IMR-90 (cell line): Measurements from ENCODE around the gene GINS1. TPM values are rescaled to one million over a fixed set of nuclear protein-coding genes. Genes with fewer than 3 reads are reported as not detected.

Experiments used
- ATAC-seq: fragments of 200-7000 bp; cut with Tn5 transposase; 2 replicates; pipeline ENCODE4 v1.9.1; 2020; ENCODE audit warnings: low read depth, mild to moderate bottlenecking, moderate library complexity
- BruUV-seq: library from RNA; stranded (reverse); fragments of 400-500 nt; replicated peaks from 2 replicates; lab custom pipeline; 2021; lab: Mats Ljungman, UMichigan
- CTCF ChIA-PET: fragments of 300-600 bp; formaldehyde crosslinking; extraction: SDS; loops from one replicate; lab custom pipeline; 2021; ENCODE audit warnings: antibody characterized with exemption; lab: Yijun Ruan, JAX
- POLR2A ChIA-PET: fragments of 300-600 bp; sonication (Branson Sonifier 250); formaldehyde crosslinking; loops from one replicate; lab custom pipeline; 2022; ENCODE audit warnings: antibody characterized with exemption; ENCODE audit not compliant: unreplicated experiment; lab: Charles Lee
- DNase-seq: peaks from one replicate; pipeline ENCODE4 v3.0.0; 2013
- H2AFZ ChIP-seq: replicated peaks from 2 replicates; pipeline ENCODE3; 2013; ENCODE audit warnings: low read length, mild to moderate bottlenecking; ENCODE audit not compliant: poor library complexity
- H2AK5ac ChIP-seq: 2 replicates; pipeline ENCODE4 v1.6.1; 2013; ENCODE audit warnings: low read depth, low read length, inconsistent platforms
- H2AK9ac ChIP-seq: replicated peaks from 2 replicates; pipeline ENCODE3; 2013; ENCODE audit warnings: mild to moderate bottlenecking, low read depth, low read length, moderate library complexity; ENCODE audit not compliant: poor library complexity
- H2BK120ac ChIP-seq: 2 replicates; pipeline ENCODE4 v1.6.1; 2013; ENCODE audit warnings: low read depth, low read length, inconsistent platforms
- H2BK15ac ChIP-seq: 3 replicates; pipeline ENCODE4 v1.6.1; 2013; ENCODE audit warnings: low read depth, low read length, inconsistent platforms
- H2BK20ac ChIP-seq: 2 replicates; pipeline ENCODE4 v1.6.1; 2013; ENCODE audit warnings: low read depth, mild to moderate bottlenecking, inconsistent platforms, low read length, moderate library complexity
- H2BK5ac ChIP-seq: 2 replicates; pipeline ENCODE4 v1.6.1; 2013; ENCODE audit warnings: mild to moderate bottlenecking, low read depth, low read length, inconsistent platforms; ENCODE audit not compliant: poor library complexity, severe bottlenecking
- H3K14ac ChIP-seq: replicated peaks from 2 replicates; pipeline ENCODE4 v1.6.1; 2013; ENCODE audit warnings: low read depth, low read length, inconsistent platforms
- H3K18ac ChIP-seq: 2 replicates; pipeline ENCODE4 v1.6.1; 2013; ENCODE audit warnings: low read depth, low read length, control low read depth
- H3K23ac ChIP-seq: 2 replicates; pipeline ENCODE4 v1.6.1; 2013; ENCODE audit warnings: low read depth, low read length, inconsistent platforms
- H3K27ac ChIP-seq: 2 replicates; pipeline ENCODE4 v1.5.1; 2013; ENCODE audit warnings: mild to moderate bottlenecking, control low read depth, low read length; ENCODE audit not compliant: insufficient read depth
- H3K27me3 ChIP-seq: 2 replicates; pipeline ENCODE4 v1.6.1; 2013; ENCODE audit warnings: low read length; ENCODE audit not compliant: control insufficient read depth, insufficient read depth
- H3K36me3 ChIP-seq: 2 replicates; pipeline ENCODE4 v1.6.1; 2013; ENCODE audit warnings: low read length, mixed read lengths; ENCODE audit not compliant: control insufficient read depth, insufficient read depth
- H3K4ac ChIP-seq: 2 replicates; pipeline ENCODE4 v1.6.1; 2013; ENCODE audit warnings: low read depth, low read length, inconsistent platforms
- H3K4me1 ChIP-seq: 2 replicates; pipeline ENCODE4 v1.6.1; 2013; ENCODE audit warnings: low read length, mixed read lengths; ENCODE audit not compliant: control insufficient read depth, insufficient read depth
- H3K4me2 ChIP-seq: 2 replicates; pipeline ENCODE4 v1.6.1; 2013; ENCODE audit warnings: low read depth, mild to moderate bottlenecking, control low read depth, low read length, moderate library complexity
- H3K4me3 ChIP-seq: 2 replicates; pipeline ENCODE4 v1.5.1; 2013; ENCODE audit warnings: low read depth, mild to moderate bottlenecking, control low read depth, low read length, moderate library complexity; ENCODE audit not compliant: insufficient read depth
- H3K56ac ChIP-seq: 2 replicates; pipeline ENCODE4 v1.6.1; 2013; ENCODE audit warnings: low read length, inconsistent platforms; ENCODE audit not compliant: insufficient read depth; ENCODE audit errors: extremely low read depth
- H3K79me1 ChIP-seq, 2 experiments: 2 replicates each; pipeline ENCODE4 v1.6.1; 2013; ENCODE audit warnings: low read length in 2 of 2, inconsistent platforms in 1 of 2, low read depth in 1 of 2
- H3K9ac ChIP-seq: 2 replicates; pipeline ENCODE4 v1.6.1; 2013; ENCODE audit warnings: low read depth, low read length, control low read depth
- H3K9me1 ChIP-seq: 2 replicates; pipeline ENCODE4 v1.6.1; 2013; ENCODE audit warnings: low read length, inconsistent platforms; ENCODE audit not compliant: insufficient read depth
- H3K9me3 ChIP-seq: 2 replicates; pipeline ENCODE4 v1.6.1; 2013; ENCODE audit warnings: low read length; ENCODE audit not compliant: control insufficient read depth, insufficient read depth
- H4K20me1 ChIP-seq: 2 replicates; pipeline ENCODE4 v1.6.1; 2013; ENCODE audit warnings: low read length, inconsistent platforms; ENCODE audit not compliant: insufficient read depth
- H4K5ac ChIP-seq: 2 replicates; pipeline ENCODE4 v1.6.1; 2013; ENCODE audit warnings: mild to moderate bottlenecking, low read depth, low read length, control low read depth
- H4K8ac ChIP-seq, 2 experiments: 2 replicates each; pipeline ENCODE4 v1.6.1; 2013; ENCODE audit warnings: low read depth in 2 of 2, low read length in 2 of 2, control low read depth in 1 of 2, inconsistent platforms in 1 of 2
- H4K91ac ChIP-seq: 2 replicates; pipeline ENCODE4 v1.6.1; 2013; ENCODE audit warnings: low read depth, low read length, inconsistent platforms; ENCODE audit not compliant: insufficient read depth
- BHLHE40 ChIP-seq: fragments of 150-350 bp; IDR thresholded peaks from 2 replicates; pipeline ENCODE4 v1.6.1; 2016; ENCODE audit warnings: mild to moderate bottlenecking, low read depth, low read length
- CEBPB ChIP-seq: IDR thresholded peaks from 2 replicates; pipeline ENCODE4 v1.6.1; 2012; ENCODE audit warnings: low read depth, low read length, improper control_type of control experiment
- CHD1 ChIP-seq: IDR thresholded peaks from 2 replicates; pipeline ENCODE4 v1.6.1; 2012; ENCODE audit warnings: low read depth, low read length, improper control_type of control experiment
- ELK1 ChIP-seq: fragments of 150-350 bp; IDR thresholded peaks from 2 replicates; pipeline ENCODE4 v1.6.1; 2016; ENCODE audit warnings: low read depth, mild to moderate bottlenecking, low read length, moderate library complexity, borderline replicate concordance
- FOS ChIP-seq: fragments of 150-350 bp; IDR thresholded peaks from 2 replicates; pipeline ENCODE4 v1.6.1; 2016; ENCODE audit warnings: low read depth, low read length
- MAFK ChIP-seq: IDR thresholded peaks from 2 replicates; pipeline ENCODE4 v1.6.1; 2012; ENCODE audit warnings: low read depth, low read length, improper control_type of control experiment
- MXI1 ChIP-seq: IDR thresholded peaks from 2 replicates; pipeline ENCODE4 v1.6.1; 2012; ENCODE audit warnings: low read depth, mild to moderate bottlenecking, low read length, moderate library complexity, borderline replicate concordance
- NFE2L2 ChIP-seq: fragments of 150-350 bp; IDR thresholded peaks from 2 replicates; pipeline ENCODE4 v1.6.1; 2016; ENCODE audit warnings: low read depth, mild to moderate bottlenecking, low read length
- POLR2A ChIP-seq: IDR thresholded peaks from 2 replicates; pipeline ENCODE4 v1.6.1; 2012; ENCODE audit warnings: mild to moderate bottlenecking, low read depth, low read length
- RAD21 ChIP-seq: IDR thresholded peaks from 2 replicates; pipeline ENCODE4 v1.6.1; 2012; ENCODE audit warnings: low read length, improper control_type of control experiment
- RCOR1 ChIP-seq: IDR thresholded peaks from 2 replicates; pipeline ENCODE4 v1.6.1; 2012; ENCODE audit warnings: mild to moderate bottlenecking, low read length, improper control_type of control experiment; ENCODE audit not compliant: insufficient replicate concordance
- RFX5 ChIP-seq: IDR thresholded peaks from 2 replicates; pipeline ENCODE4 v1.8.0; 2012; ENCODE audit warnings: low read depth, mild to moderate bottlenecking, low read length, moderate library complexity
- SMC3 ChIP-seq: fragments of 150-350 bp; IDR thresholded peaks from 2 replicates; pipeline ENCODE4 v1.6.1; 2016; ENCODE audit warnings: low read depth, mild to moderate bottlenecking, antibody characterized with exemption, low read length, moderate library complexity
- whole genome bisulfite sequencing, 2 experiments: methylation state at CpG; one replicate each; pipeline versions ENCODE4 v1.1.5 to v1.1.7; 2013; ENCODE audit warnings: missing lambda C conversion rate in 2 of 2; ENCODE audit not compliant: insufficient read length in 1 of 2; ENCODE audit errors: extremely low coverage in 2 of 2; 5-methylcytosine and 5-hydroxymethylcytosine counted together
- dilution Hi-C: fragments of 300-500 bp; cut with HindIII; formaldehyde crosslinking; loops from one replicate; pipeline ENCODE4 v1.14.3; 2018; ENCODE audit warnings: low sequenced_read_pairs; ENCODE audit not compliant: unreplicated experiment
- in situ Hi-C: fragments of 300-500 bp; cut with MboI; formaldehyde crosslinking; loops from 3 replicates; pipeline ENCODE4 v1.14.3; 2019; ENCODE audit warnings: low sequenced_read_pairs, inconsistent platforms, mixed read lengths
- intact Hi-C: fragments of 100-400 bp; cut with micrococcal nuclease; formaldehyde crosslinking; loops from 2 replicates; pipeline ENCODE4 v1.10.0; 2022
- polyA plus RNA-seq, 3 experiments: library from polyadenylated mRNA; depleted of rRNA; stranded (reverse); fragments of >200 nt; gene quantifications; 2 replicates each; pipeline ENCODE4 v1.2.3, GENCODE V29; 2012; ENCODE audit warnings: low replicate concordance in 1 of 3
- total RNA-seq: library from RNA; depleted of rRNA; stranded (reverse); fragments of >200 nt; gene quantifications from 2 replicates; pipeline ENCODE4 v1.2.3, GENCODE V29; 2012
- TF ChIP-seq, protein P1 (sequence below): fragments of 150-350 bp; IDR thresholded peaks from 2 replicates; pipeline ENCODE4 v1.6.1; 2017; ENCODE audit warnings: mild to moderate bottlenecking, antibody characterized with exemption, low read length, low read depth
- TF ChIP-seq, protein P2 (sequence below): conservative IDR thresholded peaks from 2 replicates; pipeline ENCODE4 v1.5.1; 2012; ENCODE audit warnings: mild to moderate bottlenecking, low read depth, low read length, improper control_type of control experiment

GINS1 gene
- total and polyA plus RNA-seq, 2 of the 4 experiments (the other 2 are of a cell fraction), result 4.9 to 6.6 TPM

DNA sequence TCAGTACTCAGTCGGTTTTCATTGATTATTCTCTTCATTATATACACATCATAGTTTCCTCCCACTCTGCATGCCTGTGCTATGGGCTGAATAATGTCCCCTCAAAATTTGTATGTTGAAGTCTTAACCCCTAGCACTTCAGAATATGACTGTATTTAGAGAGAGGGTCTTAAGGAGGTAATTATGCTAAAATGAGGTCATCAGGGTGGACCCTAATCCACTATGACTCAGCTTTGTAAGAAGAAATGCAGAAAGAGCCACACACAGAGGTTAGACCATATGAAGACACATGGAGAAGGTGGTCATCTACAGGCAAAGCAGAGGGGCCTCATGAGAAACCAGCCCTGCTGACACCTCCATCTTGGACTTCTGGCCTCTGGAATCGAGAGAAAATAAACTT, 32.6 kb upstream of the GINS1 start:
- H2BK20ac ChIP-seq, result no peak overlapping the region; the same call in 1 of the 2 replicates
- no peak overlapping the region for H3K56ac ChIP-seq
- TF ChIP-seq NFE2L2, result no peak
- TF ChIP-seq, protein P1, sequence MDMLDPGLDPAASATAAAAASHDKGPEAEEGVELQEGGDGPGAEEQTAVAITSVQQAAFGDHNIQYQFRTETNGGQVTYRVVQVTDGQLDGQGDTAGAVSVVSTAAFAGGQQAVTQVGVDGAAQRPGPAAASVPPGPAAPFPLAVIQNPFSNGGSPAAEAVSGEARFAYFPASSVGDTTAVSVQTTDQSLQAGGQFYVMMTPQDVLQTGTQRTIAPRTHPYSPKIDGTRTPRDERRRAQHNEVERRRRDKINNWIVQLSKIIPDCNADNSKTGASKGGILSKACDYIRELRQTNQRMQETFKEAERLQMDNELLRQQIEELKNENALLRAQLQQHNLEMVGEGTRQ, result no peak
- no peak for TF ChIP-seq FOS
- no peak for TF ChIP-seq ELK1
- no peak for TF ChIP-seq BHLHE40
- TF ChIP-seq, protein P2, sequence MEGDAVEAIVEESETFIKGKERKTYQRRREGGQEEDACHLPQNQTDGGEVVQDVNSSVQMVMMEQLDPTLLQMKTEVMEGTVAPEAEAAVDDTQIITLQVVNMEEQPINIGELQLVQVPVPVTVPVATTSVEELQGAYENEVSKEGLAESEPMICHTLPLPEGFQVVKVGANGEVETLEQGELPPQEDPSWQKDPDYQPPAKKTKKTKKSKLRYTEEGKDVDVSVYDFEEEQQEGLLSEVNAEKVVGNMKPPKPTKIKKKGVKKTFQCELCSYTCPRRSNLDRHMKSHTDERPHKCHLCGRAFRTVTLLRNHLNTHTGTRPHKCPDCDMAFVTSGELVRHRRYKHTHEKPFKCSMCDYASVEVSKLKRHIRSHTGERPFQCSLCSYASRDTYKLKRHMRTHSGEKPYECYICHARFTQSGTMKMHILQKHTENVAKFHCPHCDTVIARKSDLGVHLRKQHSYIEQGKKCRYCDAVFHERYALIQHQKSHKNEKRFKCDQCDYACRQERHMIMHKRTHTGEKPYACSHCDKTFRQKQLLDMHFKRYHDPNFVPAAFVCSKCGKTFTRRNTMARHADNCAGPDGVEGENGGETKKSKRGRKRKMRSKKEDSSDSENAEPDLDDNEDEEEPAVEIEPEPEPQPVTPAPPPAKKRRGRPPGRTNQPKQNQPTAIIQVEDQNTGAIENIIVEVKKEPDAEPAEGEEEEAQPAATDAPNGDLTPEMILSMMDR, result no peak
- TF ChIP-seq SMC3, result no peak
- TF ChIP-seq RAD21, result no peak
- no peak for TF ChIP-seq CHD1
- no peak for TF ChIP-seq RCOR1
- no peak for TF ChIP-seq MXI1
- no peak for TF ChIP-seq POLR2A
- no peak for TF ChIP-seq CEBPB
- no peak for TF ChIP-seq RFX5
- TF ChIP-seq MAFK, result no peak
- H3K27ac ChIP-seq, result no peak overlapping the region
- H3K9me1 ChIP-seq, result peaks cover 11% of the 10 kb centered on the region
- dilution Hi-C loops (no loop called here), intact Hi-C loops (no loop called here), in situ Hi-C loops (loop anchor here (25.0 kb wide), 1 partner anchor 738 kb away; no protein-coding TSS in a partner anchor)
- peak overlapping the region; percentile 21; the same call in 1 of the 2 replicates for H2BK120ac ChIP-seq
- H2BK15ac ChIP-seq, result peak overlapping the region; percentile 58; the same call in 1 of the 3 replicates
- H2AFZ ChIP-seq, result no peak overlapping the region
- POLR2A ChIA-PET, result no interaction called here
- H3K4me1 ChIP-seq, result peaks cover 8% of the 10 kb centered on the region
- no peak overlapping the region for H3K4me3 ChIP-seq
- H3K4me2 ChIP-seq, result no peak overlapping the region
- no peaks in the 10 kb centered on the region for H3K27me3 ChIP-seq
- H3K18ac ChIP-seq, result no peak overlapping the region
- DNase-seq (no peak), ATAC-seq (no peak)
- H3K9ac ChIP-seq, result no peak overlapping the region
- no CpG with 5 or more reads among the region's 2 CpGs for WGBS, 2 experiments
- H2BK5ac ChIP-seq, result peak overlapping the region; percentile 40
- CTCF ChIA-PET, result no interaction called here
- peaks cover 52 to 88% of the 10 kb centered on the region in 2 experiments for H3K79me1 ChIP-seq
- H3K36me3 ChIP-seq, result no peaks in the 10 kb centered on the region
- H3K23ac ChIP-seq, result no peak overlapping the region
- H3K14ac ChIP-seq, result peak overlapping the region; percentile 63; the same call in 1 of the 2 replicates
- no peak overlapping the region for H2AK9ac ChIP-seq
- 0 out of 2 replicates have a peak overlapping the region, but pooled peaks have one; percentile 28 for H3K4ac ChIP-seq
- peaks cover 17% of the 10 kb centered on the region for H4K20me1 ChIP-seq
- BruUV-seq, result no TSS peak
- H2AK5ac ChIP-seq, result peak overlapping the region; percentile 9; the same call in 1 of the 2 replicates
- peaks cover 26% of the 10 kb centered on the region for H3K9me3 ChIP-seq
- no peak overlapping the region; the same call in 1 of the 2 replicates for H4K5ac ChIP-seq
- H4K91ac ChIP-seq, result 0 out of 2 replicates have a peak overlapping the region, but pooled peaks have one; percentile 5
- no peak overlapping the region for H4K8ac ChIP-seq
